ENCODE measurements around the gene SAFB.
"Not testable (repeated sequence)": the region's sequence is repeated elsewhere in the genome, so short reads cannot be mapped to it uniquely, and the experiment has no call there.

Gene SAFB

DNA sequence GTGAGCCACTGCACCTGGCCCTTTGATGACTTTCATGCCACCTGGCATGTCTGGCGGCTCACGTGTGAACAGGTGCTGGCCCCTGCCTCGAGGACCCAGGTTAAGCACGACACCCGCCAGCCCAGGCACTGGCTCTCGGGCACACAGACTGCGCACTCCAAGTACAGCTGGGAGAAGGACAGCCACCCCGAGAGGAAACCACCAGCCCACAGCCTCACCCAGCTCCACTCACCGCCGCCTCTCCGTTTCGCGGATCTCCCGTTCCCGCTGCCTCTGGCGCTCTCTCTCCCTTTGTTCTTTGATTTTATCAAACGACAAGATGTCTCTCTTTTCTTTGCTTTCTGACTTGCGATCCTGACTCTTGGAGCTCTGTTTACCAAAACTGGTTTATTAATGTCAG, 27.8 kb upstream of the SAFB start:
- TF ChIP-seq, protein P1, sequence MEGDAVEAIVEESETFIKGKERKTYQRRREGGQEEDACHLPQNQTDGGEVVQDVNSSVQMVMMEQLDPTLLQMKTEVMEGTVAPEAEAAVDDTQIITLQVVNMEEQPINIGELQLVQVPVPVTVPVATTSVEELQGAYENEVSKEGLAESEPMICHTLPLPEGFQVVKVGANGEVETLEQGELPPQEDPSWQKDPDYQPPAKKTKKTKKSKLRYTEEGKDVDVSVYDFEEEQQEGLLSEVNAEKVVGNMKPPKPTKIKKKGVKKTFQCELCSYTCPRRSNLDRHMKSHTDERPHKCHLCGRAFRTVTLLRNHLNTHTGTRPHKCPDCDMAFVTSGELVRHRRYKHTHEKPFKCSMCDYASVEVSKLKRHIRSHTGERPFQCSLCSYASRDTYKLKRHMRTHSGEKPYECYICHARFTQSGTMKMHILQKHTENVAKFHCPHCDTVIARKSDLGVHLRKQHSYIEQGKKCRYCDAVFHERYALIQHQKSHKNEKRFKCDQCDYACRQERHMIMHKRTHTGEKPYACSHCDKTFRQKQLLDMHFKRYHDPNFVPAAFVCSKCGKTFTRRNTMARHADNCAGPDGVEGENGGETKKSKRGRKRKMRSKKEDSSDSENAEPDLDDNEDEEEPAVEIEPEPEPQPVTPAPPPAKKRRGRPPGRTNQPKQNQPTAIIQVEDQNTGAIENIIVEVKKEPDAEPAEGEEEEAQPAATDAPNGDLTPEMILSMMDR (IDR thresholded peaks at IDR 0.05; ENCODE audit: extremely low read depth, missing control alignments), result no peak
- no peak for DNase-seq (ENCODE audit: low spot score)

DNA sequence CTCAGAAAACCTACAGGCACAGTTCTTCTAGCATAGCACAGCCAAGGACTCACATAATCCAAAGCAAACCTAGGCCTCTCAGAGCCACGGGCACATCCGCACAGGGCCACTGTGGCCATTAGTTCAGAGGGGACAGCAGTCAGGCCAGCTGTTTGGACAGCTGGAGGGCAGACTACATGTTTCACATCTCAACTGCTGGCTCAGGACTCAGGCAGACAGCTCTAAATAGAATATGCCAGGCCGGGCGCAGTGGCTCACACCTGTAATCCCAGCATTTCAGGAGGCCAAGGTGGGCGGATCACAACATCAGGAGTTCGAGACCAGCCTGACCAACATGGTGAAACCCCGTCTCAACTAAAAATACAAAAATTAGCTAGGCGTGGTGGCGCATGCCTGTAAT, 27.1 kb upstream of the SAFB start:
- TF ChIP-seq, protein P1 (IDR thresholded peaks at IDR 0.05; ENCODE audit: extremely low read depth, missing control alignments), result no peak
- DNase-seq (ENCODE audit: low spot score), result no peak

DNA sequence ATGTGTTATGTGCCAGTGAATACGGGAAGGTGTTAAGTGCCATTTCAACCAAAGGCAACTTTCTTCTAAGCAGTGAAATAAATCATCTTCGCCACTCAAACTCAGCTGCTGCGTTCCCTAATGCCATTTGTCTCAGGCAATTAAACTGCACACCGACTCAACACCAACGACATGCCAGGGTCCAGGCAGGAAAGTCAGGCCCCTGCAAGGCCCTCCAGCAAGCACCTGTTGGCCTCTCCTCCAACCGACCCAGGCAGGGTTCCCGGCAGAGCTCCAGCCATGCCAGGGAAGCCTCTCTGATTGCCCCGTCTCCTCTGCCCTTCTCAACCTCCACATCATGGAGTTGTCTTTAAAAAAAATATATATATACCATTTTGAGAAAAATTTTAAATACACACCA, 22.1 kb upstream of the SAFB start:
- TF ChIP-seq, protein P1 (IDR thresholded peaks at IDR 0.05; ENCODE audit: extremely low read depth, missing control alignments), result no peak
- DNase-seq (ENCODE audit: low spot score), result no peak

DNA sequence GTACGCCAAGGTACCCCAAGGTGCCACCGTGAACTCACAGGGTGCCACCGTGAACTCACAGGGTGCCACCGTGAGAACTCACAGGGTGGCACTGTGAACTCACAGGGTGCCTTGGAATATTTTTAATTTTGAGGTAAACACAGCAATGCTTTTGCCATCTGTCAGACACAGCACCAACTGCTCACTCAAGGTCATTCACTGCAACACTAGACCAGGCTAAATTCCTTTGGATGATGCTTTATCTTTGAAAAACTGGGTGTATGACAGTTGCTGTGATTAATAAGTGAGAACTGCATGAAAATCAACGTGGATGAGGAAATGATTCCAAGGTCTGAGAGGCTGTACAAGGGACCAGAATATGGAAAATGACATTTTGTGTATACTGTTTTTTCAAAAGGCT, 19.3 kb upstream of the SAFB start:
- TF ChIP-seq, protein P1 (IDR thresholded peaks at IDR 0.05; ENCODE audit: extremely low read depth, missing control alignments), result no peak
- no peak for DNase-seq (ENCODE audit: low spot score)

DNA sequence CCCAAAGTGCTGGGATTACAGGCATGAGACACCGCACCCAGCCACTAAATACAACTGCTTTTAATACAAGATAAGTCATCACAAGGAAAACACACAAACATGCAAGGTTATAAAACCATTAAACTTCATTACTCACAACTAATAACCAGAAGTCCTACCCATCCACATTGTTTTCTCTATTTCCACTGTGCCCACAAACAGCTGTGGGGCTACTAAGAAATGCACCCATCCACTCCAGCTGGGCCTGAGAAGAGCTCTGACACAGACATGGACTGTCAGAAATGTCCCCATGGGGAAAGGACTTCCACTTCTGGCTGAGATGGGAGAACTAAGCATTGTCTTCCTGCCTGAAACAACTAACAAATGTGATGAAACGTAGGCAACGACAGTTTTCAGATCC, 17.5 kb upstream of the SAFB start:
- TF ChIP-seq, protein P1 (IDR thresholded peaks at IDR 0.05; ENCODE audit: extremely low read depth, missing control alignments), result no peak
- DNase-seq (ENCODE audit: low spot score), result no peak

DNA sequence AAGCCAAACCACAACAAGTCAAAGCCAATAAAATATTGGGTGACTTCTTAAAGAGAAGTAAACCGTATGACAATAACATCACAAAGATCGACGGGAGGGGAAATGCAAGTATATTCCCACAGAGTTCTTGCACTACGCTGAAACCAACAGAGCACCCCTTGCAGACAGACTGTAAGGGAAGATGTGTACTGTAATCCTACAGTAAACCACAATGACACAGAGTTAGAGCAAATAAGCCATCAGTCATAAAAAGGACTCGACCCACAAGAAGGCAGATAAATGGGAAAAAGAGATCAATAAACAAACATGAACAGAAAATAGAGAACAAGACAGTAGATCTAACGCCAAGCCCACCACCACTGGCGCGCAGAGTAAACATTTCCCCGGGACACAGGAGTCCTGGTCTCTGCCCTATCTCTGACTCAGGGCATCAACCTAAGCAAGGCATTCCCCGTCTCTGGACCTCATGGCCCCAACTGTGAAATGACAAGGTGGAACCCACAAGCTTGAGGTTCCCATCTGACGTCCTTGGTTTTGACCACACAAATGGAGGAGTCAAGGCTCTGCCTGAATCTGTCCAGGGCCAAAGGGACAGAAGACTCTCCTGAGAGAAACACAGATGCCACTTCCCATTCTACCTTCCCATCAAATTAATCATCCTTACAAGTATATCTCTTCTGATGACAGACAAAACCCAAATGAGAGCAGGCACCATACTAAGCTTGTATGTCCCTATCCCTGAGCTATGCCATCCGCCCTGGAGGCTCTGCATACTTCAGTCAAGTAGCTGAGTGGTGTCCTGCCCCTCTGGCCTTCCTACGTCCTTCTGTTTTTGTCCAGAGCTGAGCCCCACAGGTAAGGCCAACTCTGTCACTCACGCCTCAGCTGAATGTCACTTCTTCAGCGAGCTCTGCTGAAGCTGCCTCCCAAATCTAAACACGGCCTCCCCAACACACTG, 15.3 kb upstream of the SAFB start:
- DNase-seq (ENCODE audit: low spot score), result no peak
- TF ChIP-seq, protein P1 (IDR thresholded peaks at IDR 0.05; ENCODE audit: extremely low read depth, missing control alignments), result no peak

DNA sequence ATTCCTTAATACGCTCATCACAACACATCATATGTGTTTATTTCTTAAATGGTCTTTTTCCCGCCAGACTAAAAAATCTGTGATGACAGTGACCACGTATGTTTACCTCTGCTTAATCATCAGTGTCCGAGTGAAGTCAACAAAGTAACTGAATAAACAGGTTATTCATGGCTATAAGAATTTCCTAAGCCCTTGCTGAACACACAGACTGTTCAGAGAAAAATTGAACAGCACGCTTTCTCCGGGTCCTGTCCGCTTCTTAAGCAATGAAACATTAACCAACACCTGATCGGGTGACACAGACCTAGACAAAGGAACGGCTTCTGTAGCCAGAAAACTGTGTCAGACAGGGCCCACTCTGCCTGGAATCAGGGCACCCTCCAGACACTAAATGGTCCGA, 14.6 kb upstream of the SAFB start:
- DNase-seq (ENCODE audit: low spot score), result no peak
- TF ChIP-seq, protein P1 (IDR thresholded peaks at IDR 0.05; ENCODE audit: extremely low read depth, missing control alignments), result no peak

DNA sequence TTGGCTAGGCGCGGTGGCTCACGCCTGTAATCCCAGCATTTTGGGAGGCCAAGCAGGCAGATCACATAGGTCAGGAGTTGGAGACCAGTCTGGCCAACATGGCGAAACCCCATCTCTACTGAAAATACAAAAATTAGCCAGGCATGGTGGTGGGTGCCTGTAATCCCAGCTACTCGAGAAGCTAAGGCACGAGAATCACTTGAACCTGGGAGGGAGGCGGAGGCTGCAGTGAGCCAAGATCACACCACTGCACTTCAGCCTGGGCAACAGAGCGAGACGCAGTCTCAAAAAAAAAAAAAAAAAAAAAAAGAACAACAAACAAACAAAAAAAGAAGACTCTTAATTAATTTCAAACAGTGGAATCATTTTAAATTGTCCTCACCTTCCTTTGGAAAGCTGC, 14.1 kb upstream of the SAFB start:
- DNase-seq (ENCODE audit: low spot score), result not testable (repeated sequence)
